ENCODE results near the gene RUFY1. TPM values are rescaled to one million over a fixed set of nuclear protein-coding genes. Genes with fewer than 3 reads are reported as not detected.

The RUFY1 gene
- total and polyA plus RNA-seq, 10 of the 15 experiments (the other 5 are each of a cell fraction or from before 2014, with no cell fraction given) = 5.7 to 36.3 (median 24.5) TPM

DNA sequence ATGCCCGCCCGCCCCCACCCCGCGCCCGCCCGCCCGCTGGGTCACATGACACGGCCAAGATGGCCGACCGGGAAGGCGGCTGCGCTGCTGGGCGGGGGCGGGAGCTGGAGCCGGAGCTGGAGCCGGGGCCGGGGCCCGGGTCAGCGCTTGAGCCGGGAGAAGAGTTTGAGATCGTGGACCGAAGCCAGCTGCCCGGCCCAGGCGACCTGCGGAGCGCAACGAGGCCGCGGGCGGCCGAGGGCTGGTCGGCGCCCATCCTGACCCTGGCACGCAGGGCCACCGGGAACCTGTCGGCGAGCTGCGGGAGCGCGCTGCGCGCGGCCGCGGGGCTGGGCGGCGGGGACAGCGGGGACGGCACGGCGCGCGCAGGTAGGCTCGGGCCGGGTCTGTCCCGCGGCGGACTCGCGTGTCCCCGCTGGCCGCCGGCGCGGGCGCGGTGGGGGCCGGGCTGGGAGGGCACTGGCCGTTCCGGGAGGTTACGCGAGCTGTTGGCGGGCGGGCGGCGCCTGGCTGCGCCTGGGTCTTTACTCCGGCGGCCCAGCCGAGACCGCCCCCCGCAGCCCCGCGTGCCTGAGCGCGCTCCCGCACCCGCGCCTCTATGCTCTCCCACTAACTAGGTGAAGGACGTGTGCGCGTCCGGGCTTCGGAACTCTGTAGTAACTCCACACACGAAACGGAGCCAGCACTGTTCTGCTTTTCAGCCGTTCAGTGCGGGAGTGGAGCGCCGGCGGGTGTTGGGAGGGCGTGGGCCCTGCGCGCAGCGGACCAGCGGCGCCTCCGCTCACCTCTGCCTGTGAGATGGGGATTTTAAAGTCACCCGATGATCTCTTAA is at the start of gene RUFY1 (continued):
- TF ChIP-seq, protein P1, sequence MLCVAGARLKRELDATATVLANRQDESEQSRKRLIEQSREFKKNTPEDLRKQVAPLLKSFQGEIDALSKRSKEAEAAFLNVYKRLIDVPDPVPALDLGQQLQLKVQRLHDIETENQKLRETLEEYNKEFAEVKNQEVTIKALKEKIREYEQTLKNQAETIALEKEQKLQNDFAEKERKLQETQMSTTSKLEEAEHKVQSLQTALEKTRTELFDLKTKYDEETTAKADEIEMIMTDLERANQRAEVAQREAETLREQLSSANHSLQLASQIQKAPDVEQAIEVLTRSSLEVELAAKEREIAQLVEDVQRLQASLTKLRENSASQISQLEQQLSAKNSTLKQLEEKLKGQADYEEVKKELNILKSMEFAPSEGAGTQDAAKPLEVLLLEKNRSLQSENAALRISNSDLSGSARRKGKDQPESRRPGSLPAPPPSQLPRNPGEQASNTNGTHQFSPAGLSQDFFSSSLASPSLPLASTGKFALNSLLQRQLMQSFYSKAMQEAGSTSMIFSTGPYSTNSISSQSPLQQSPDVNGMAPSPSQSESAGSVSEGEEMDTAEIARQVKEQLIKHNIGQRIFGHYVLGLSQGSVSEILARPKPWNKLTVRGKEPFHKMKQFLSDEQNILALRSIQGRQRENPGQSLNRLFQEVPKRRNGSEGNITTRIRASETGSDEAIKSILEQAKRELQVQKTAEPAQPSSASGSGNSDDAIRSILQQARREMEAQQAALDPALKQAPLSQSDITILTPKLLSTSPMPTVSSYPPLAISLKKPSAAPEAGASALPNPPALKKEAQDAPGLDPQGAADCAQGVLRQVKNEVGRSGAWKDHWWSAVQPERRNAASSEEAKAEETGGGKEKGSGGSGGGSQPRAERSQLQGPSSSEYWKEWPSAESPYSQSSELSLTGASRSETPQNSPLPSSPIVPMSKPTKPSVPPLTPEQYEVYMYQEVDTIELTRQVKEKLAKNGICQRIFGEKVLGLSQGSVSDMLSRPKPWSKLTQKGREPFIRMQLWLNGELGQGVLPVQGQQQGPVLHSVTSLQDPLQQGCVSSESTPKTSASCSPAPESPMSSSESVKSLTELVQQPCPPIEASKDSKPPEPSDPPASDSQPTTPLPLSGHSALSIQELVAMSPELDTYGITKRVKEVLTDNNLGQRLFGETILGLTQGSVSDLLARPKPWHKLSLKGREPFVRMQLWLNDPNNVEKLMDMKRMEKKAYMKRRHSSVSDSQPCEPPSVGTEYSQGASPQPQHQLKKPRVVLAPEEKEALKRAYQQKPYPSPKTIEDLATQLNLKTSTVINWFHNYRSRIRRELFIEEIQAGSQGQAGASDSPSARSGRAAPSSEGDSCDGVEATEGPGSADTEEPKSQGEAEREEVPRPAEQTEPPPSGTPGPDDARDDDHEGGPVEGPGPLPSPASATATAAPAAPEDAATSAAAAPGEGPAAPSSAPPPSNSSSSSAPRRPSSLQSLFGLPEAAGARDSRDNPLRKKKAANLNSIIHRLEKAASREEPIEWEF (IDR thresholded peaks at IDR 0.05; ENCODE audit: insufficient replicate concordance, low read depth, low read length) = no peak
- TF ChIP-seq ZNF274 (IDR thresholded peaks at IDR 0.05; ENCODE audit: insufficient read depth, insufficient read length) (no peak), POLR2A (IDR thresholded peaks at IDR 0.05; ENCODE audit: low read depth, low read length) (peak; percentile 89), BCL11A (IDR thresholded peaks at IDR 0.05; ENCODE audit: low read depth, low read length) (no peak), LARP7 (IDR thresholded peaks at IDR 0.05) (peak; percentile 92; the same call in 1 of the 2 replicates), TCF3 (IDR thresholded peaks at IDR 0.05; ENCODE audit: borderline replicate concordance, insufficient read depth, low read depth, low read length) (0 out of 2 replicates have a peak, but pooled peaks have one; percentile 43), RCOR1 (conservative IDR thresholded peaks at IDR 0.05; ENCODE audit: low read depth, low read length) (no peak), NFYB (IDR thresholded peaks at IDR 0.05; ENCODE audit: insufficient read depth, low read depth, low read length) (no peak)
- TF ChIP-seq, protein P2, sequence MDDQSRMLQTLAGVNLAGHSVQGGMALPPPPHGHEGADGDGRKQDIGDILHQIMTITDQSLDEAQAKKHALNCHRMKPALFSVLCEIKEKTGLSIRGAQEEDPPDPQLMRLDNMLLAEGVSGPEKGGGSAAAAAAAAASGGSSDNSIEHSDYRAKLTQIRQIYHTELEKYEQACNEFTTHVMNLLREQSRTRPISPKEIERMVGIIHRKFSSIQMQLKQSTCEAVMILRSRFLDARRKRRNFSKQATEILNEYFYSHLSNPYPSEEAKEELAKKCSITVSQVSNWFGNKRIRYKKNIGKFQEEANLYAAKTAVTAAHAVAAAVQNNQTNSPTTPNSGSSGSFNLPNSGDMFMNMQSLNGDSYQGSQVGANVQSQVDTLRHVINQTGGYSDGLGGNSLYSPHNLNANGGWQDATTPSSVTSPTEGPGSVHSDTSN (IDR thresholded peaks at IDR 0.05; ENCODE audit: insufficient replicate concordance, low read depth, low read length) = no peak
- TF ChIP-seq, protein P3, sequence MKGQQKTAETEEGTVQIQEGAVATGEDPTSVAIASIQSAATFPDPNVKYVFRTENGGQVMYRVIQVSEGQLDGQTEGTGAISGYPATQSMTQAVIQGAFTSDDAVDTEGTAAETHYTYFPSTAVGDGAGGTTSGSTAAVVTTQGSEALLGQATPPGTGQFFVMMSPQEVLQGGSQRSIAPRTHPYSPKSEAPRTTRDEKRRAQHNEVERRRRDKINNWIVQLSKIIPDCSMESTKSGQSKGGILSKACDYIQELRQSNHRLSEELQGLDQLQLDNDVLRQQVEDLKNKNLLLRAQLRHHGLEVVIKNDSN (IDR thresholded peaks at IDR 0.05; ENCODE audit: borderline replicate concordance, extremely low read length, insufficient read depth, low read depth, low read length) = peak; percentile 73
- TF ChIP-seq, protein P4, sequence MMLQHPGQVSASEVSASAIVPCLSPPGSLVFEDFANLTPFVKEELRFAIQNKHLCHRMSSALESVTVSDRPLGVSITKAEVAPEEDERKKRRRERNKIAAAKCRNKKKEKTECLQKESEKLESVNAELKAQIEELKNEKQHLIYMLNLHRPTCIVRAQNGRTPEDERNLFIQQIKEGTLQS (IDR thresholded peaks at IDR 0.05; ENCODE audit: borderline replicate concordance, extremely low read depth, low read depth, low read length) = 0 out of 2 replicates have a peak, but pooled peaks have one; percentile 13
- TF ChIP-seq, protein P5, sequence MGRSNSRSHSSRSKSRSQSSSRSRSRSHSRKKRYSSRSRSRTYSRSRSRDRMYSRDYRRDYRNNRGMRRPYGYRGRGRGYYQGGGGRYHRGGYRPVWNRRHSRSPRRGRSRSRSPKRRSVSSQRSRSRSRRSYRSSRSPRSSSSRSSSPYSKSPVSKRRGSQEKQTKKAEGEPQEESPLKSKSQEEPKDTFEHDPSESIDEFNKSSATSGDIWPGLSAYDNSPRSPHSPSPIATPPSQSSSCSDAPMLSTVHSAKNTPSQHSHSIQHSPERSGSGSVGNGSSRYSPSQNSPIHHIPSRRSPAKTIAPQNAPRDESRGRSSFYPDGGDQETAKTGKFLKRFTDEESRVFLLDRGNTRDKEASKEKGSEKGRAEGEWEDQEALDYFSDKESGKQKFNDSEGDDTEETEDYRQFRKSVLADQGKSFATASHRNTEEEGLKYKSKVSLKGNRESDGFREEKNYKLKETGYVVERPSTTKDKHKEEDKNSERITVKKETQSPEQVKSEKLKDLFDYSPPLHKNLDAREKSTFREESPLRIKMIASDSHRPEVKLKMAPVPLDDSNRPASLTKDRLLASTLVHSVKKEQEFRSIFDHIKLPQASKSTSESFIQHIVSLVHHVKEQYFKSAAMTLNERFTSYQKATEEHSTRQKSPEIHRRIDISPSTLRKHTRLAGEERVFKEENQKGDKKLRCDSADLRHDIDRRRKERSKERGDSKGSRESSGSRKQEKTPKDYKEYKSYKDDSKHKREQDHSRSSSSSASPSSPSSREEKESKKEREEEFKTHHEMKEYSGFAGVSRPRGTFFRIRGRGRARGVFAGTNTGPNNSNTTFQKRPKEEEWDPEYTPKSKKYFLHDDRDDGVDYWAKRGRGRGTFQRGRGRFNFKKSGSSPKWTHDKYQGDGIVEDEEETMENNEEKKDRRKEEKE (IDR thresholded peaks at IDR 0.05) = no peak
- TF ChIP-seq, protein P6, sequence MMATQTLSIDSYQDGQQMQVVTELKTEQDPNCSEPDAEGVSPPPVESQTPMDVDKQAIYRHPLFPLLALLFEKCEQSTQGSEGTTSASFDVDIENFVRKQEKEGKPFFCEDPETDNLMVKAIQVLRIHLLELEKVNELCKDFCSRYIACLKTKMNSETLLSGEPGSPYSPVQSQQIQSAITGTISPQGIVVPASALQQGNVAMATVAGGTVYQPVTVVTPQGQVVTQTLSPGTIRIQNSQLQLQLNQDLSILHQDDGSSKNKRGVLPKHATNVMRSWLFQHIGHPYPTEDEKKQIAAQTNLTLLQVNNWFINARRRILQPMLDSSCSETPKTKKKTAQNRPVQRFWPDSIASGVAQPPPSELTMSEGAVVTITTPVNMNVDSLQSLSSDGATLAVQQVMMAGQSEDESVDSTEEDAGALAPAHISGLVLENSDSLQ (IDR thresholded peaks at IDR 0.05) = peak; percentile 14; the same call in 1 of the 2 replicates
- TF ChIP-seq, protein P7, sequence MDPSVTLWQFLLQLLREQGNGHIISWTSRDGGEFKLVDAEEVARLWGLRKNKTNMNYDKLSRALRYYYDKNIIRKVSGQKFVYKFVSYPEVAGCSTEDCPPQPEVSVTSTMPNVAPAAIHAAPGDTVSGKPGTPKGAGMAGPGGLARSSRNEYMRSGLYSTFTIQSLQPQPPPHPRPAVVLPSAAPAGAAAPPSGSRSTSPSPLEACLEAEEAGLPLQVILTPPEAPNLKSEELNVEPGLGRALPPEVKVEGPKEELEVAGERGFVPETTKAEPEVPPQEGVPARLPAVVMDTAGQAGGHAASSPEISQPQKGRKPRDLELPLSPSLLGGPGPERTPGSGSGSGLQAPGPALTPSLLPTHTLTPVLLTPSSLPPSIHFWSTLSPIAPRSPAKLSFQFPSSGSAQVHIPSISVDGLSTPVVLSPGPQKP (IDR thresholded peaks at IDR 0.05; ENCODE audit: low read depth, low read length) = no peak

All from GM12878 (cell line).